ENCODE data around the gene SEPTIN2. TPM values are rescaled to one million over a fixed set of nuclear protein-coding genes. Genes with fewer than 3 reads are reported as not detected.
"Not testable (repeated sequence)": the region's sequence is repeated elsewhere in the genome, so short reads cannot be mapped to it uniquely, and the experiment has no call there.

The SEPTIN2 gene
- polyA plus RNA-seq, 1 donor from 2014 or later = 134 TPM

GRCh38 chr2:241390301-241391206, 74.8 kb downstream of the SEPTIN2 start:
- Mint-ChIP-seq H3K36me3 (peaks cover 12% of the 10 kb centered on the region), H3K27me3 (no peaks in the 10 kb centered on the region), H3K9me3 (no peaks in the 10 kb centered on the region), H3K4me3 (peak overlapping the region in 2 of 4 donors; percentile 30 to 77), H3K27ac (peak overlapping the region in 2 of 3 donors; percentile 3 to 26), H3K4me1 (peaks cover 24 to 37% (median 31%) of the 10 kb centered on the region in 3 donors)

- peak overlapping the region; percentile 3 to 75 (median 65) for H3K27ac Mint-ChIP-seq
- no peaks in the 10 kb centered on the region for H3K9me3 Mint-ChIP-seq
- peaks cover 10% of the 10 kb centered on the region for H3K36me3 Mint-ChIP-seq
- H3K27me3 Mint-ChIP-seq = no peaks in the 10 kb centered on the region
- no peak overlapping the region for H3K4me3 Mint-ChIP-seq
- peaks cover 24 to 37% (median 31%) of the 10 kb centered on the region in 3 donors for H3K4me1 Mint-ChIP-seq
These were observed 76.4 kb downstream of the SEPTIN2 start for GRCh38 chr2:241391892-241392665.

- not testable (repeated sequence) for H3K36me3 Mint-ChIP-seq, H3K9me3 Mint-ChIP-seq, H3K27me3 Mint-ChIP-seq
- H3K4me1 Mint-ChIP-seq = peaks cover 26 to 37% (median 34%) of the 10 kb centered on the region in 3 donors
- peak overlapping the region; percentile 3 to 75 (median 65) for H3K27ac Mint-ChIP-seq
- H3K4me3 Mint-ChIP-seq = peak overlapping the region in 2 of 4 donors; percentile 8 to 73
These were observed 77.0 kb downstream of the SEPTIN2 start for GRCh38 chr2:241392753-241393152.

- peak overlapping the region in 1 of 4 donors; percentile 12 for H3K4me3 Mint-ChIP-seq
- H3K27ac Mint-ChIP-seq = no peak overlapping the region
- peaks cover 3% of the 10 kb centered on the region for H3K36me3 Mint-ChIP-seq
- peaks cover 24 to 37% (median 34%) of the 10 kb centered on the region in 3 donors for H3K4me1 Mint-ChIP-seq
- H3K9me3 Mint-ChIP-seq = no peaks in the 10 kb centered on the region
- H3K27me3 Mint-ChIP-seq = no peaks in the 10 kb centered on the region
These were observed 77.9 kb downstream of the SEPTIN2 start for GRCh38 chr2:241393524-241394196.

- H3K4me1 Mint-ChIP-seq = peaks cover 10 to 12% (median 12%) of the 10 kb centered on the region in 3 donors
- not testable (repeated sequence) for H3K27ac Mint-ChIP-seq, H3K27me3 Mint-ChIP-seq, H3K36me3 Mint-ChIP-seq, H3K4me3 Mint-ChIP-seq, H3K9me3 Mint-ChIP-seq
These were observed 81.1 kb downstream of the SEPTIN2 start for GRCh38 chr2:241396809-241397208.

GRCh38 chr2:241399941-241400922, 84.5 kb downstream of the SEPTIN2 start:
- H3K36me3 Mint-ChIP-seq = peaks cover 5% of the 10 kb centered on the region
- H3K4me1 Mint-ChIP-seq = peaks cover 0 to 3% (median 3%) of the 10 kb centered on the region in 3 donors
- no peaks in the 10 kb centered on the region for H3K27me3 Mint-ChIP-seq
- no peak overlapping the region for H3K4me3 Mint-ChIP-seq
- no peak overlapping the region for H3K27ac Mint-ChIP-seq
- no peaks in the 10 kb centered on the region for H3K9me3 Mint-ChIP-seq

Other genes starting within 250 kb of the SEPTIN2 start
- gene MTERF4, start 213.6 kb upstream of the SEPTIN2 start, polyA plus RNA-seq = 65.6 TPM
- 10.3 TPM for gene PASK, start 166.5 kb upstream of the SEPTIN2 start, polyA plus RNA-seq
- 94.7 TPM for gene PPP1R7, start 165.5 kb upstream of the SEPTIN2 start, polyA plus RNA-seq
- gene ANO7, start 127.2 kb upstream of the SEPTIN2 start, polyA plus RNA-seq = not detected
- 55.3 TPM for gene HDLBP, start 253 bp upstream of the SEPTIN2 start, polyA plus RNA-seq
- gene FARP2, start 40.4 kb downstream of the SEPTIN2 start, polyA plus RNA-seq = 21.9 TPM
- 90.5 TPM for gene STK25, start 192.7 kb downstream of the SEPTIN2 start, polyA plus RNA-seq
- gene BOK, start 242.8 kb downstream of the SEPTIN2 start, polyA plus RNA-seq = 0.08 TPM

Measured in IgD-negative memory B cell (primary cell).